Liver (tissue), 9 donors: Measurements from ENCODE around the gene SYCN. TPM values are rescaled to one million over a fixed set of nuclear protein-coding genes. Genes with fewer than 3 reads are reported as not detected.
A peak's percentile ranks its signal among the peaks of the same experiment; 100 is the strongest.

Source experiments
- DNase-seq: peaks from one replicate; pipeline ENCODE4 v3.0.0-alpha.2; 2017; ENCODE audit warnings: low spot score
- H3K27ac ChIP-seq, 2 donors: one replicate each; pipeline ENCODE4 v1.7.0; 2013; ENCODE audit warnings: inconsistent platforms in 2 of 2, low read length in 2 of 2, control low read depth in 1 of 2, low read depth in 1 of 2, mild to moderate bottlenecking in 1 of 2
- H3K27me3 ChIP-seq, 4 donors: one replicate each; pipeline versions ENCODE4 v1.6.1 to v1.7.0; 2013; ENCODE audit warnings: low read length in 3 of 4, inconsistent platforms in 1 of 4, mild to moderate bottlenecking in 1 of 4, moderate library complexity in 1 of 4; ENCODE audit not compliant: control insufficient read depth in 4 of 4, insufficient read depth in 4 of 4
- H3K36me3 ChIP-seq, 4 donors: one replicate each; pipeline versions ENCODE4 v1.6.1 to v1.7.0; 2013; ENCODE audit warnings: low read length in 3 of 4, mild to moderate bottlenecking in 3 of 4, low read depth in 1 of 4, moderate library complexity in 1 of 4; ENCODE audit not compliant: control insufficient read depth in 4 of 4, insufficient read depth in 3 of 4
- H3K4me1 ChIP-seq, 4 donors: one replicate each; pipeline versions ENCODE4 v1.6.1 to v1.7.0; 2013; ENCODE audit warnings: low read length in 3 of 4, mild to moderate bottlenecking in 3 of 4, moderate library complexity in 1 of 4; ENCODE audit not compliant: control insufficient read depth in 4 of 4, insufficient read depth in 4 of 4
- H3K4me3 ChIP-seq, 3 donors: one replicate each; pipeline versions ENCODE4 v1.6.1 to v1.7.0; 2013; ENCODE audit warnings: low read length in 3 of 3, control low read depth in 1 of 3, low read depth in 1 of 3, mild to moderate bottlenecking in 1 of 3
- H3K9ac ChIP-seq, 2 donors: one replicate each; pipeline ENCODE4 v1.7.0; 2013; ENCODE audit warnings: low read length in 2 of 2, mild to moderate bottlenecking in 2 of 2, moderate library complexity in 2 of 2, control low read depth in 1 of 2, low read depth in 1 of 2
- H3K9me3 ChIP-seq, 4 donors: one replicate each; pipeline versions ENCODE4 v1.6.1 to v1.7.0; 2013; ENCODE audit warnings: low read length in 3 of 4; ENCODE audit not compliant: control insufficient read depth in 4 of 4
- ATF3 ChIP-seq: IDR thresholded peaks from 2 replicates; pipeline ENCODE4 v1.6.1; 2016; ENCODE audit warnings: antibody characterized with exemption
- CTCF ChIP-seq: fragments of 150-350 bp; IDR thresholded peaks from 2 replicates; pipeline ENCODE4 v1.5.1; 2017; ENCODE audit warnings: improper control_type of control experiment, low read depth, low read length; ENCODE audit not compliant: missing input control
- EGR1 ChIP-seq, 2 donors: IDR thresholded peaks; 2 replicates each; pipeline ENCODE4 v1.6.1; 2016 to 2018; ENCODE audit warnings: antibody characterized with exemption in 2 of 2, low read depth in 2 of 2
- FOXA1 ChIP-seq: IDR thresholded peaks from 2 replicates; pipeline ENCODE4 v1.6.1; 2016; ENCODE audit warnings: antibody characterized with exemption
- FOXA2 ChIP-seq: IDR thresholded peaks from 2 replicates; pipeline ENCODE4 v1.6.1; 2016; ENCODE audit warnings: antibody characterized with exemption
- GABPA ChIP-seq, 2 donors: IDR thresholded peaks in 1 of 2; conservative IDR thresholded peaks in 1 of 2; 2 replicates each; pipeline ENCODE4 v1.6.1; 2016; ENCODE audit warnings: antibody characterized with exemption in 2 of 2, mild to moderate bottlenecking in 1 of 2, moderate library complexity in 1 of 2
- HNF4A ChIP-seq, 2 donors: conservative IDR thresholded peaks; 2 replicates each; pipeline ENCODE4 v1.6.1; 2016; ENCODE audit warnings: antibody characterized with exemption in 2 of 2, mild to moderate bottlenecking in 2 of 2
- HNF4G ChIP-seq: IDR thresholded peaks from 2 replicates; pipeline ENCODE4 v1.6.1; 2016; ENCODE audit warnings: antibody characterized with exemption
- JUND ChIP-seq, 2 donors: IDR thresholded peaks; 2 replicates each; pipeline ENCODE4 v1.6.1; 2016; ENCODE audit warnings: antibody characterized with exemption in 2 of 2
- NR2F2 ChIP-seq: IDR thresholded peaks from 2 replicates; pipeline ENCODE4 v1.6.1; 2016; ENCODE audit warnings: antibody characterized with exemption
- RAD21 ChIP-seq, 2 donors: IDR thresholded peaks; 2 replicates each; pipeline ENCODE4 v1.6.1; 2016; ENCODE audit warnings: antibody characterized with exemption in 2 of 2, mild to moderate bottlenecking in 2 of 2
- RXRA ChIP-seq, 2 donors: IDR thresholded peaks; 2 replicates each; pipeline ENCODE4 v1.6.1; 2017 to 2018; ENCODE audit warnings: antibody characterized with exemption in 2 of 2, mild to moderate bottlenecking in 1 of 2
- SP1 ChIP-seq: IDR thresholded peaks from 2 replicates; pipeline ENCODE4 v1.6.1; 2018; ENCODE audit warnings: antibody characterized with exemption, mild to moderate bottlenecking
- TAF1 ChIP-seq: conservative IDR thresholded peaks from 2 replicates; pipeline ENCODE4 v1.6.1; 2016; ENCODE audit warnings: antibody characterized with exemption, mild to moderate bottlenecking
- YY1 ChIP-seq: IDR thresholded peaks from 2 replicates; pipeline ENCODE4 v1.6.1; 2016; ENCODE audit warnings: antibody characterized with exemption, mild to moderate bottlenecking
- ZBTB33 ChIP-seq: IDR thresholded peaks from 2 replicates; pipeline ENCODE4 v1.6.1; 2016; ENCODE audit warnings: antibody characterized with exemption
- WGBS: extraction: QIAGEN DNeasy Blood & Tissue Kit; methylation state at CpG from one replicate; pipeline ENCODE4 v1.1.7; 2013; 5-methylcytosine and 5-hydroxymethylcytosine counted together
- polyA plus RNA-seq, 2 donors: library from polyadenylated mRNA; stranded (reverse) in 1 of 2; unstranded in 1 of 2; fragments of 200-250 nt in 1 of 2; fragments of >200 nt in 1 of 2; fragmentation: Nextera tagmentation in 1 of 2; extraction: Ambion mirVana in 1 of 2; gene quantifications; one replicate each; pipeline versions ENCODE4 v1.2.1 to v1.2.3, GENCODE V29; 2013 to 2015
- total RNA-seq, 2 donors: library from RNA; depleted of rRNA; stranded (reverse); fragments of >200 nt; gene quantifications; one replicate each; pipeline ENCODE4 v1.2.3, GENCODE V29; 2014
- TF ChIP-seq, protein P1 (sequence below): IDR thresholded peaks from 2 replicates; pipeline ENCODE4 v1.6.1; 2016; ENCODE audit warnings: antibody characterized with exemption, mild to moderate bottlenecking
- TF ChIP-seq, protein P2 (sequence below): IDR thresholded peaks from 2 replicates; pipeline ENCODE4 v1.6.1; 2016; ENCODE audit warnings: antibody characterized with exemption
- donor health status: healthy.
- donor health status: healthy.
- donor health status: healthy.
- donor health status: healthy.
- donor health status: healthy.

Gene SYCN
- total and polyA plus RNA-seq, 4 donors: not detected

GRCh38 chr19:39248806-39249205 lies 44.7 kb upstream of the SYCN start, which contains the start of gene IFNL4:
Gene IFNL4 (minus strand): TSS chr19:39248856.
- Histone ChIP-seq H3K9ac (no peak within 1 kb of the TSS), H3K9me3 (no peaks in the 10 kb centered on the region), H3K27me3 (peaks cover 0 to 2% (median 0%) of the 10 kb centered on the region in 4 donors), H3K4me3 (no peak within 1 kb of the TSS), H3K27ac (no peak within 1 kb of the TSS), H3K36me3 (no peaks in the 10 kb centered on the region), H3K4me1 (peaks cover 3 to 20% (median 15%) of the 10 kb centered on the region in 4 donors)
- no peak for DNase-seq
- TF ChIP-seq RAD21 (IDR thresholded peaks at IDR 0.05) (peak; percentile 29 to 52), ATF3 (no peak), HNF4G (peak; percentile 83), TAF1 (no peak), ZBTB33 (no peak), SP1 (peak; percentile 80), FOXA1 (no peak), EGR1 (IDR thresholded peaks at IDR 0.05; ENCODE audit: low read depth in 2 of 2) (no peak), FOXA2 (no peak), JUND (IDR thresholded peaks at IDR 0.05) (peak in 1 of 2 donors; percentile 14), NR2F2 (no peak), RXRA (IDR thresholded peaks at IDR 0.05) (peak; percentile 61 to 83), YY1 (peak; percentile 33), GABPA (IDR thresholded peaks at IDR 0.05 in 1 of 2, conservative IDR thresholded peaks at IDR 0.05 in 1 of 2) (no peak), CTCF (no peak), HNF4A (conservative IDR thresholded peaks at IDR 0.05) (peak; percentile 95 to 96)
- TF ChIP-seq, protein P1, sequence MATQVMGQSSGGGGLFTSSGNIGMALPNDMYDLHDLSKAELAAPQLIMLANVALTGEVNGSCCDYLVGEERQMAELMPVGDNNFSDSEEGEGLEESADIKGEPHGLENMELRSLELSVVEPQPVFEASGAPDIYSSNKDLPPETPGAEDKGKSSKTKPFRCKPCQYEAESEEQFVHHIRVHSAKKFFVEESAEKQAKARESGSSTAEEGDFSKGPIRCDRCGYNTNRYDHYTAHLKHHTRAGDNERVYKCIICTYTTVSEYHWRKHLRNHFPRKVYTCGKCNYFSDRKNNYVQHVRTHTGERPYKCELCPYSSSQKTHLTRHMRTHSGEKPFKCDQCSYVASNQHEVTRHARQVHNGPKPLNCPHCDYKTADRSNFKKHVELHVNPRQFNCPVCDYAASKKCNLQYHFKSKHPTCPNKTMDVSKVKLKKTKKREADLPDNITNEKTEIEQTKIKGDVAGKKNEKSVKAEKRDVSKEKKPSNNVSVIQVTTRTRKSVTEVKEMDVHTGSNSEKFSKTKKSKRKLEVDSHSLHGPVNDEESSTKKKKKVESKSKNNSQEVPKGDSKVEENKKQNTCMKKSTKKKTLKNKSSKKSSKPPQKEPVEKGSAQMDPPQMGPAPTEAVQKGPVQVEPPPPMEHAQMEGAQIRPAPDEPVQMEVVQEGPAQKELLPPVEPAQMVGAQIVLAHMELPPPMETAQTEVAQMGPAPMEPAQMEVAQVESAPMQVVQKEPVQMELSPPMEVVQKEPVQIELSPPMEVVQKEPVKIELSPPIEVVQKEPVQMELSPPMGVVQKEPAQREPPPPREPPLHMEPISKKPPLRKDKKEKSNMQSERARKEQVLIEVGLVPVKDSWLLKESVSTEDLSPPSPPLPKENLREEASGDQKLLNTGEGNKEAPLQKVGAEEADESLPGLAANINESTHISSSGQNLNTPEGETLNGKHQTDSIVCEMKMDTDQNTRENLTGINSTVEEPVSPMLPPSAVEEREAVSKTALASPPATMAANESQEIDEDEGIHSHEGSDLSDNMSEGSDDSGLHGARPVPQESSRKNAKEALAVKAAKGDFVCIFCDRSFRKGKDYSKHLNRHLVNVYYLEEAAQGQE: peak; percentile 36
- TF ChIP-seq, protein P2, sequence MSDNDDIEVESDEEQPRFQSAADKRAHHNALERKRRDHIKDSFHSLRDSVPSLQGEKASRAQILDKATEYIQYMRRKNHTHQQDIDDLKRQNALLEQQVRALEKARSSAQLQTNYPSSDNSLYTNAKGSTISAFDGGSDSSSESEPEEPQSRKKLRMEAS: peak; percentile 52
- WGBS: 21% methylated on average over 13 of the region's 13 CpGs
